Tracheal epithelial cell (primary cell): ENCODE measurements around the gene BIRC3. TPM values are rescaled to one million over a fixed set of nuclear protein-coding genes. Genes with fewer than 3 reads are reported as not detected.

Source experiments
- total RNA-seq: library from RNA; depleted of rRNA; stranded (reverse); fragments of >200 nt; gene quantifications from 2 replicates; pipeline ENCODE4 v1.2.1, GENCODE V29; 2014

BIRC3 gene
- total RNA-seq = 0.85 and 23.9 TPM in 2 replicates

DNA sequence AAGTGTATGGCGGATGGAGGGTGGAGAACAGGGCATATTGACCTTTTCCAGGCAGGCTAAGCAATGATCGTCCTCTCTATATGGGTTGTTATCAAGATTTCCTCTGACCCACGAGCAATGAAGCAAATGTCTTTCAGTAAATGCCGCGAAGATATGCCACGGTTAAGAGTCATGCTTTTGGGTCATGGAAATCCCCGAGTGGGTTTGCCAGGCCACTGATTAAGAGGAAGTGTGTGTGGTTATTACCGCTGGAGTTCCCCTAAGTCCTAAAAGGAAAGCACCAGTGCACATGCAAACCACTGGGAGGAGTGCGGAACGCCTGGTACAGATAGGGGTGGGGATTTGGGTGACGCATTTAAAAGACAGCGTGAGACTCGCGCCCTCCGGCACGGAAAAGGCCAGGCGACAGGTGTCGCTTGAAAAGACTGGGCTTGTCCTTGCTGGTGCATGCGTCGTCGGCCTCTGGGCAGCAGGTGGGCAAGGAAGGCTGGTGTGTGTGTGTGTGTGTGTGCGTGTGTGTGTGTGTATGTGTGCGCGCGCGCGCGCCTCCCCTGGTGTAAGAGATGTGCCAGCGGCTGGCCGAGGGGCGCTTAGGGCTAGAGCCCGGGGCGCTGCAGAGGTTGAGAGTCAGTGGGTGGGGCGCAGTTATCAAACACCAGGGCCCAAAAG is at the start of gene BIRC3:
TSS of gene BIRC3 (plus strand) at position 386 of the 669 bp plus-strand sequence. CDS start 7,026 bp downstream, outside the sequence.

GRCh38 chr11:102346748-102347461 is 29.6 kb downstream of the BIRC3 start, which contains the start of gene BIRC2:
Gene BIRC2, plus strand, starts transcription at chr11:102347214. Its CDS starts 2,641 bp downstream, at chr11:102349855.

Other genes starting within 250 kb of the BIRC3 start
- gene YAP1, start 207.0 kb upstream of the BIRC3 start, total RNA-seq = 143 and 191 TPM in 2 replicates
- gene BIRC2, start 29.7 kb downstream of the BIRC3 start, total RNA-seq = 74.2 and 75.2 TPM in 2 replicates
- 145 and 235 TPM in 2 replicates for gene TMEM123, start 135.3 kb downstream of the BIRC3 start, total RNA-seq
- 1.3 and 549 TPM in 2 replicates for gene MMP7, start 213.3 kb downstream of the BIRC3 start, total RNA-seq